Mesenchymal stem cell (in vitro differentiated cells and primary cell): ENCODE data around the gene TMEM240.
A peak's percentile ranks its signal among the peaks of the same experiment; 100 is the strongest.
"Not testable (repeated sequence)": the region's sequence is repeated elsewhere in the genome, so short reads cannot be mapped to it uniquely, and the experiment has no call there.

Experiments used
- DNase-seq: peaks from one replicate; pipeline ENCODE4 v3.0.0-alpha.2; 2013
- H2AFZ ChIP-seq: one replicate; pipeline ENCODE4 v1.6.1; 2013; ENCODE audit warnings: low read depth, mild to moderate bottlenecking, control low read depth, inconsistent platforms, low read length, moderate library complexity
- H2AK5ac ChIP-seq: 2 replicates; pipeline ENCODE4 v1.6.1; 2013; ENCODE audit warnings: low read length, moderate library complexity, mild to moderate bottlenecking, inconsistent platforms; ENCODE audit not compliant: severe bottlenecking
- H2BK120ac ChIP-seq: one replicate; pipeline ENCODE4 v1.6.1; 2013; ENCODE audit warnings: low read depth, mild to moderate bottlenecking, inconsistent platforms, low read length, moderate library complexity
- H2BK12ac ChIP-seq, 2 experiments: one replicate each; pipeline ENCODE4 v1.6.1; 2013; ENCODE audit warnings: inconsistent platforms in 2 of 2, low read length in 2 of 2, mild to moderate bottlenecking in 2 of 2, moderate library complexity in 2 of 2, control low read depth in 1 of 2
- H2BK15ac ChIP-seq: one replicate; pipeline ENCODE4 v1.6.1; 2013; ENCODE audit warnings: mild to moderate bottlenecking, low read depth, inconsistent platforms; ENCODE audit not compliant: poor library complexity, severe bottlenecking
- H2BK5ac ChIP-seq: 2 replicates; pipeline ENCODE4 v1.6.1; 2013; ENCODE audit warnings: low read depth, mild to moderate bottlenecking, low read length, control low read depth, inconsistent platforms; ENCODE audit not compliant: poor library complexity, severe bottlenecking
- H3K14ac ChIP-seq, 2 experiments: one replicate each; pipeline ENCODE4 v1.6.1; 2013; ENCODE audit warnings: inconsistent platforms in 2 of 2, low read length in 2 of 2, control low read depth in 1 of 2, mild to moderate bottlenecking in 1 of 2, moderate library complexity in 1 of 2
- H3K18ac ChIP-seq, 2 experiments: one replicate each; pipeline ENCODE4 v1.6.1; 2013; ENCODE audit warnings: inconsistent platforms in 2 of 2, low read length in 2 of 2, control low read depth in 1 of 2, low read depth in 1 of 2, mild to moderate bottlenecking in 1 of 2
- H3K23ac ChIP-seq, 2 experiments: one replicate each; pipeline ENCODE4 v1.6.1; 2013; ENCODE audit warnings: inconsistent platforms in 2 of 2, low read length in 2 of 2, mild to moderate bottlenecking in 2 of 2, moderate library complexity in 2 of 2, control low read depth in 1 of 2
- H3K27ac ChIP-seq: 2 replicates; pipeline ENCODE4 v1.5.1; 2013; ENCODE audit warnings: mild to moderate bottlenecking, moderate library complexity, low read length, control low read depth, inconsistent platforms; ENCODE audit not compliant: poor library complexity, severe bottlenecking
- H3K27me3 ChIP-seq, 2 experiments: 2 replicates each; pipeline versions ENCODE4 v1.6.1 to v1.7.0; 2013; ENCODE audit warnings: low read length in 2 of 2, mild to moderate bottlenecking in 2 of 2, moderate library complexity in 2 of 2, control low read depth in 1 of 2, inconsistent platforms in 1 of 2; ENCODE audit not compliant: control insufficient read depth in 1 of 2, insufficient read depth in 1 of 2
- H3K36me3 ChIP-seq, 2 experiments: 2 replicates each; pipeline versions ENCODE4 v1.6.1 to v1.7.0; 2013; ENCODE audit warnings: low read length in 2 of 2, control low read depth in 1 of 2, inconsistent platforms in 1 of 2, low read depth in 1 of 2, mild to moderate bottlenecking in 1 of 2; ENCODE audit not compliant: insufficient read depth in 2 of 2, control insufficient read depth in 1 of 2
- H3K4ac ChIP-seq, 2 experiments: one replicate each; pipeline ENCODE4 v1.6.1; 2013; ENCODE audit warnings: inconsistent platforms in 2 of 2, low read length in 2 of 2, mild to moderate bottlenecking in 2 of 2, moderate library complexity in 2 of 2, control low read depth in 1 of 2, low read depth in 1 of 2
- H3K4me1 ChIP-seq: 2 replicates; pipeline ENCODE4 v1.6.1; 2013; ENCODE audit warnings: low read depth, low read length, control low read depth; ENCODE audit not compliant: control insufficient read depth, insufficient read depth
- H3K4me2 ChIP-seq: 2 replicates; pipeline ENCODE4 v1.6.1; 2013; ENCODE audit warnings: low read length, mild to moderate bottlenecking, inconsistent platforms; ENCODE audit not compliant: poor library complexity, severe bottlenecking
- H3K4me3 ChIP-seq, 2 experiments: 2 replicates each; pipeline versions ENCODE4 v1.5.1 to v1.7.0; 2013; ENCODE audit warnings: low read length in 2 of 2, mild to moderate bottlenecking in 2 of 2, control low read depth in 1 of 2, low read depth in 1 of 2; ENCODE audit not compliant: insufficient read depth in 1 of 2
- H3K79me1 ChIP-seq: replicated peaks from 2 replicates; pipeline ENCODE4 v1.6.1; 2013; ENCODE audit warnings: mild to moderate bottlenecking, control low read depth, low read length, inconsistent platforms; ENCODE audit not compliant: poor library complexity, severe bottlenecking
- H3K9ac ChIP-seq: 2 replicates; pipeline ENCODE4 v1.7.0; 2013; ENCODE audit warnings: mild to moderate bottlenecking, low read length, moderate library complexity
- H3K9me3 ChIP-seq: 2 replicates; pipeline ENCODE4 v1.7.0; 2013; ENCODE audit warnings: mild to moderate bottlenecking, low read length; ENCODE audit not compliant: control insufficient read depth
- H4K8ac ChIP-seq: one replicate; pipeline ENCODE4 v1.6.1; 2013; ENCODE audit warnings: inconsistent platforms, mild to moderate bottlenecking, low read length, moderate library complexity
- H4K91ac ChIP-seq: one replicate; pipeline ENCODE4 v1.6.1; 2013; ENCODE audit warnings: mild to moderate bottlenecking, low read length, inconsistent platforms
- WGBS: methylation state at CpG from one replicate; pipeline ENCODE4 v1.1.7; 2013; ENCODE audit warnings: mixed read lengths; 5-methylcytosine and 5-hydroxymethylcytosine counted together

The TMEM240 gene

GRCh38 chr1:1517973-1518620 is 22.3 kb downstream of the TMEM240 start:
- H4K91ac ChIP-seq: peak overlapping the region; percentile 21
- no peak overlapping the region for H2AFZ ChIP-seq
- H3K4me1 ChIP-seq: peaks cover 5% of the 10 kb centered on the region
- no peak overlapping the region for H3K23ac ChIP-seq
- H4K8ac ChIP-seq: peak overlapping the region; percentile 69
- H3K36me3 ChIP-seq: peaks cover 35 to 73% of the 10 kb centered on the region in 2 experiments
- no peak overlapping the region for H3K14ac ChIP-seq
- no peak overlapping the region for H3K9ac ChIP-seq
- H2BK5ac ChIP-seq: no peak overlapping the region
- H3K4ac ChIP-seq: no peak overlapping the region
- no peak overlapping the region for H2BK15ac ChIP-seq
- H3K27ac ChIP-seq: no peak overlapping the region
- no peak overlapping the region for H2BK12ac ChIP-seq
- H3K79me1 ChIP-seq: peaks cover 23% of the 10 kb centered on the region
- no peaks in the 10 kb centered on the region for H3K27me3 ChIP-seq
- no peak overlapping the region for H3K4me2 ChIP-seq
- H2BK120ac ChIP-seq: no peak overlapping the region
- 98% methylated on average over 21 of the region's 28 CpGs for WGBS
- no peak for DNase-seq
- no peaks in the 10 kb centered on the region for H3K9me3 ChIP-seq
- H3K18ac ChIP-seq: no peak overlapping the region
- no peak overlapping the region for H2AK5ac ChIP-seq
- H3K4me3 ChIP-seq: no peak overlapping the region

GRCh38 chr1:1516923-1517322 is 23.5 kb downstream of the TMEM240 start:
- 100% methylated on average over 9 of the region's 14 CpGs for WGBS
- not testable (repeated sequence) for DNase-seq

GRCh38 chr1:1514376-1514775 is 26.0 kb downstream of the TMEM240 start:
- H3K9me3 ChIP-seq, H4K8ac ChIP-seq, DNase-seq, H3K4me3 ChIP-seq, H3K27ac ChIP-seq, H2BK15ac ChIP-seq, H2AFZ ChIP-seq, H2BK5ac ChIP-seq, H2BK120ac ChIP-seq, H3K4me2 ChIP-seq, H3K18ac ChIP-seq, H3K27me3 ChIP-seq, H3K4ac ChIP-seq, H3K9ac ChIP-seq, H2AK5ac ChIP-seq, H2BK12ac ChIP-seq, H4K91ac ChIP-seq, H3K23ac ChIP-seq, H3K14ac ChIP-seq, H3K4me1 ChIP-seq: not testable (repeated sequence)
- H3K36me3 ChIP-seq: peaks cover 18 to 40% of the 10 kb centered on the region in 2 experiments
- WGBS: 87% methylated on average over 10 of the region's 16 CpGs
- peaks cover 15% of the 10 kb centered on the region for H3K79me1 ChIP-seq

More at GRCh38 chr1:1516923-1517322, 23.5 kb downstream of the TMEM240 start:
- not testable (repeated sequence) for H2BK15ac ChIP-seq, H2AFZ ChIP-seq, H3K9ac ChIP-seq, H3K23ac ChIP-seq, H3K27me3 ChIP-seq, H3K27ac ChIP-seq, H2BK120ac ChIP-seq, H3K4me3 ChIP-seq, H3K4ac ChIP-seq, H4K8ac ChIP-seq, H3K14ac ChIP-seq, H3K4me1 ChIP-seq, H3K4me2 ChIP-seq, H2BK12ac ChIP-seq, H3K18ac ChIP-seq, H3K9me3 ChIP-seq, H2AK5ac ChIP-seq, H2BK5ac ChIP-seq, H4K91ac ChIP-seq
- H3K79me1 ChIP-seq: peaks cover 20% of the 10 kb centered on the region
- H3K36me3 ChIP-seq: peaks cover 35 to 62% of the 10 kb centered on the region in 2 experiments

DNA sequence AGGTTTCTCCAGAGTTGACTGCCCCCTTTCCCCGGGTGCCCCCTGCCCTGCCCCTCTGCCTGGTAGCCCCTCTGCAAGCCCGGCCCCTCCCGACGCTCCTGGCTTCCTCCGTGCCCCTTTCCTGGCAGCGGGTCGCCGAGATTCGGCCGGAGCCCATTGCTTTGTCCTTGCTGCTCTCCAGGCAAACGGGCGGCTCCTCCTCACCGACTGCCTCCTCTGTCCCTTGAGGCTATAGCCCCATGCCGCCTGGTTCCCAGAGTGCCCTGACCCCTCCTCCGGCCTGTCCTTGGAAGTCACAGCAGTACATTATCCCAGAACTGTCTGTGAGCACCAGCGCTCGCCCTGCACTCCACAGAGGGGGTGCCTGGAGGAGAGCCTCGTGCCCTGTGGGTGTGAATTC is 26.7 kb downstream of the TMEM240 start:
- H3K4ac ChIP-seq, DNase-seq, H3K9me3 ChIP-seq, H3K18ac ChIP-seq, H3K14ac ChIP-seq, H3K27me3 ChIP-seq, H3K23ac ChIP-seq, H2BK120ac ChIP-seq, H4K8ac ChIP-seq, H2BK15ac ChIP-seq, H2AK5ac ChIP-seq, H3K4me3 ChIP-seq, H3K4me1 ChIP-seq, H3K27ac ChIP-seq, H2BK12ac ChIP-seq, H2AFZ ChIP-seq, H4K91ac ChIP-seq, H3K9ac ChIP-seq, H2BK5ac ChIP-seq: not testable (repeated sequence)
- 93% methylated on average over 13 of the region's 18 CpGs for WGBS
- peaks cover 18 to 37% of the 10 kb centered on the region in 2 experiments for H3K36me3 ChIP-seq
- H3K79me1 ChIP-seq: peaks cover 14% of the 10 kb centered on the region
- peak overlapping the region; percentile 66 for H3K4me2 ChIP-seq
